Muscle layer of colon (tissue), 2 donors: ENCODE results near the gene GRID1.

ENCODE experiments used
- H3K27ac ChIP-seq: one replicate; pipeline ENCODE4 v1.7.0; 2013; ENCODE audit warnings: low read depth, mild to moderate bottlenecking, low read length, moderate library complexity
- H3K27me3 ChIP-seq, 2 donors: one replicate each; pipeline ENCODE4 v1.7.0; 2013; ENCODE audit warnings: low read length in 2 of 2, mild to moderate bottlenecking in 2 of 2; ENCODE audit not compliant: insufficient read depth in 2 of 2, control insufficient read depth in 1 of 2
- H3K36me3 ChIP-seq: one replicate; pipeline ENCODE4 v1.7.0; 2013; ENCODE audit warnings: mild to moderate bottlenecking, low read length; ENCODE audit not compliant: insufficient read depth
- H3K4me1 ChIP-seq: one replicate; pipeline ENCODE4 v1.7.0; 2013; ENCODE audit warnings: mild to moderate bottlenecking, low read length; ENCODE audit not compliant: insufficient read depth
- H3K4me3 ChIP-seq, 2 donors: one replicate each; pipeline ENCODE4 v1.7.0; 2013; ENCODE audit warnings: low read length in 2 of 2, low read depth in 1 of 2, mild to moderate bottlenecking in 1 of 2, moderate library complexity in 1 of 2
- H3K9ac ChIP-seq: one replicate; pipeline ENCODE4 v1.7.0; 2013; ENCODE audit warnings: low read length
- H3K9me3 ChIP-seq: one replicate; pipeline ENCODE4 v1.7.0; 2013; ENCODE audit warnings: mild to moderate bottlenecking, low read length
- donor health status: abdominal sarcoma.
- donor health status: Adenocarcinoma of cecum.

The GRID1 gene

DNA sequence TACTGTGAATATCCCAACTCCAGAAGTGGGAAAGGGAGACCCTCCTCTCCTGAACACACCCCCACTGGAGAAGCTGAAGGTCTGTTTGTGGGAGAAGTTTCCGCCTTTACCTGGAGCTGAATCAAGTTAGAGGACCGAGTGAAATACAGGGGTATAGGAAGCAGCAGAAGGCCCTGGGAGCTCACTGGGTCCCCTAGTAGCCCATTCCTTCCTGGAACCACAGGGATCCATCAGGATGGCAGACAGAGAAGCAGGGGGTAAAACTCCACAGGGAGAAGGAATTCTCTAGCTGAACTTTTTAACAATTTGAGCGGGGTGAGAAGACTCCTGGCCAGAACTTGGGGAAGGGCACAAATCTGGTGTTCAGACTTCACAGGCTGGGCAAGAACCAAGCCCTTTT, 275.8 kb downstream of the GRID1 start:
- Histone ChIP-seq H3K4me3 (no peak overlapping the region), H3K4me1 (no peaks in the 10 kb centered on the region), H3K9ac (no peak overlapping the region), H3K36me3 (no peaks in the 10 kb centered on the region), H3K27ac (no peak overlapping the region), H3K27me3 (no peaks in the 10 kb centered on the region), H3K9me3 (no peaks in the 10 kb centered on the region)

DNA sequence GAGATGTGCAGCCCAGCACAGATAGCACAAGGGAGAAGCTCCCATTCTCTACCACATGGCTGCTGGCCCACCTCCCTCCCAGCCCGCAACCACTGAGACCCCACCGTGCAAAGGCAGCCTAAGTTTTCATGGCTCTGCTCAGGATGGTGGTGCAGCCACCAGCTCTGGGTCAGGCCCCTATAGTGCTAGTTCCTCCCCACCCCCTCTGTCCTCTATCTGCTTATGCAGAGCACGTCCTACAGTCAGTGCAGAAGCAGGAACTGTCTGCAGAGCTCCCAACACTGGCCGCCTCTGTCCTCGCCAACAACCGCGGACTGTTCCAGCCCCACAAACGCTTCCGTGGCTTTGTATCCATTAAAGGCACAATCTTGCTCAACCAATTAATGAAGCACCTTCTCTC, 278.9 kb downstream of the GRID1 start:
- Histone ChIP-seq H3K27ac (no peak overlapping the region), H3K36me3 (no peaks in the 10 kb centered on the region), H3K9ac (no peak overlapping the region), H3K27me3 (no peaks in the 10 kb centered on the region), H3K4me3 (no peak overlapping the region), H3K9me3 (no peaks in the 10 kb centered on the region), H3K4me1 (no peaks in the 10 kb centered on the region)

DNA sequence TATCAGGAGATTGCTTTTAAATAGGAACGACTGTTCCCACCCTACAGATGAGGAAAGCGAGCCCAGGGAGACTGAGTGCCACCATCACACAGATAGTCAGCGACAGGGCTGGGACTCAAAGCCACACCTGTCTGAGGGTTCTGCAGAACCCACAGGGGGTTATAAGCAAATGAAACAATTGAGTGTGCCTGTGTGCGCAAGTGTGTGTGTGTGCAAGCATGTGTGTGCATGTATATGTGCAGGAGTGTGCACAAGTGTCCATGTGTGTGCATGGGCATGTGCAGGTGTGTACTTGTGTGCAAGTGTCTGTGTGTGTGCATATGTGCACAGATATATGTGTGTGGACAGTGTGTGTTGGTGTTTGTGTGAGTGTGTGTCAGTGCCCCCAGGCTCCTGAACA, 280.2 kb downstream of the GRID1 start:
- Histone ChIP-seq H3K4me3 (no peak overlapping the region), H3K36me3 (no peaks in the 10 kb centered on the region), H3K27ac (no peak overlapping the region), H3K9ac (no peak overlapping the region), H3K4me1 (no peaks in the 10 kb centered on the region), H3K27me3 (no peaks in the 10 kb centered on the region), H3K9me3 (no peaks in the 10 kb centered on the region)

DNA sequence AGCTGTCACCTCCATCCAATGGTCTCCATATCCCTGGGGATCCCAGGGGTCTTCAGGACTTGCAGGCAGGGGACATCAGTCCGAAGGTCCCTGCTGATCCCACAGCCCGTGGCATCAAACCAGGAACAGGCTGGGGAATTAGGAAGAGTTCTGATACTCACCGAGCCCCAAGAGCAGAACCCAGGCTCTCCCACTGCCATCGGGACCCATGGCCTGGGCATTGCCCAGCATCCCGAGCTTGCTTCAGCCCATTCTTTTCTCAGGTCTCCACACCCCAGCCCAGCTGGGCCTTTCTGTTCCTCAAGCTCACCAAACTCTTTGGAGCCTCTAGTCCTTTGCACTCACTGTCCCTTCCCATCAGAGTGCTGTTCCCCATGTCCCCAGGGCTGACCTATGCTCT, 280.9 kb downstream of the GRID1 start:
- no peaks in the 10 kb centered on the region for H3K9me3 ChIP-seq
- H3K27ac ChIP-seq: no peak overlapping the region
- H3K4me3 ChIP-seq: no peak overlapping the region
- H3K36me3 ChIP-seq: no peaks in the 10 kb centered on the region
- H3K4me1 ChIP-seq: no peaks in the 10 kb centered on the region
- H3K9ac ChIP-seq: no peak overlapping the region
- no peaks in the 10 kb centered on the region for H3K27me3 ChIP-seq

DNA sequence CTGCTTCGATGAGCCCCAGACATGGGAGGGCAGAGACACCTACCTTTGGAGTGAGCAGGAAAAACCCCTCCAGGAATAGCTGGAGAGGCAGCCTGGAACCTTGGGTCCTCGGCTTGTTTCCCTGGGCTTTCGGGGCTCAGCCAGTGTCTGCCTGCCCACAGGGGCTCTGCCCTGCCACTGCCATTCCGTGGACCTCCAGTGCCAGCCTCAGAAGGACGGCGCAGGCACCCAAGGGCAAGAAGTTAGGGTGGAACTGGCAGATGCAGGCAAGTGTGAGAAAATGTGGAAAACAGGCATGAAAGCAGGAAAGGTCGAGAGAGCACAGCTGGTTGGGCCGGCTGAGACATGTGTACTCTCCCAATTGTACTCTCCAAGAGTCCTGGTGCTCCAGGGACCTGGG, 281.5 kb downstream of the GRID1 start:
- Histone ChIP-seq H3K9ac (no peak overlapping the region), H3K4me1 (no peaks in the 10 kb centered on the region), H3K36me3 (no peaks in the 10 kb centered on the region), H3K4me3 (no peak overlapping the region), H3K27ac (no peak overlapping the region), H3K27me3 (no peaks in the 10 kb centered on the region), H3K9me3 (no peaks in the 10 kb centered on the region)

DNA sequence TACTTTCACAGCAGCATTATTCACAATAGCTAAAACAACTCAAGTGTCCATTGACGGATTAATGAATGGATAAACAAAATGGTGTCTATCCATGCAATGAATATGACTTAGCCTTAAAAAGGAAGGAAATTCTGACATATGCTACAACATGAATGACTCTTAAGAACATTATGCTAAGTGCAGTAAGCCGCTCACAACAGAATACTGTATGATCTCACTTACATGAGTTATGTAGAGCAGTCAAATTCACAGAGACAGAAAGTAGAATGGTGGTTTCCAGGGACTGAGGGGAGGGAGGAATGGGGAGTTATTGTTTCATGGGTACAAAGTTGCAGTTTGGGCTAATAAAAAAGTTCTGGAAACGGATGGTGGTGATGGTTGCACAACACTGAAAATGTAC, 282.0 kb downstream of the GRID1 start:
- Histone ChIP-seq H3K4me3 (no peak overlapping the region), H3K27ac (no peak overlapping the region), H3K27me3 (no peaks in the 10 kb centered on the region), H3K9ac (no peak overlapping the region), H3K4me1 (no peaks in the 10 kb centered on the region), H3K9me3 (no peaks in the 10 kb centered on the region), H3K36me3 (no peaks in the 10 kb centered on the region)

DNA sequence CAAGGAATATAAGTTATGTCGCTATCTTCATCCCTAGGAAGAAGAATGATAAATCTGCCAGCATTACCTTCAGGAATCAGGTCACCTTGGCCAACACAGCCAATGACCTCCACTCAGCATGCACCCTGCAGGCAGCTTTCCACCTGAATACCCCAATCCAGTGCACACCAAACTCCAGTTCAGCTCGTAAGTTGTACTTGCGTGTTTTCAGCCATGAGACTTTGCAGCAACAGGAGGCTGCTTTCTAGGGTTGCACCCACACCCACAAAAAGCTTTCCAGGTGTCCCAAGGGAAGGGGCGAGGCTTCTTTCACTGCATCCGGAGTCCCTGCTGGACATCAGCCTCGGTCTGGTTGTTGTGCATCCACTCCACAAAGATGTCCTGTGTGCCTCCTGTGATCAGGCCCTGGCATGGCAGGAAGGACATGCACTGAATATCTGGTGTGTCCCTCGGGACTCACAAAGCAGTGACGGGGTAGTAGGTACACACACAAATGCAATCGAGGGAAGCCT, 282.9 kb downstream of the GRID1 start:
- H3K4me3 ChIP-seq: no peak overlapping the region
- H3K27ac ChIP-seq: no peak overlapping the region
- no peak overlapping the region for H3K9ac ChIP-seq
- no peaks in the 10 kb centered on the region for H3K9me3 ChIP-seq
- no peaks in the 10 kb centered on the region for H3K27me3 ChIP-seq
- no peaks in the 10 kb centered on the region for H3K4me1 ChIP-seq
- no peaks in the 10 kb centered on the region for H3K36me3 ChIP-seq

DNA sequence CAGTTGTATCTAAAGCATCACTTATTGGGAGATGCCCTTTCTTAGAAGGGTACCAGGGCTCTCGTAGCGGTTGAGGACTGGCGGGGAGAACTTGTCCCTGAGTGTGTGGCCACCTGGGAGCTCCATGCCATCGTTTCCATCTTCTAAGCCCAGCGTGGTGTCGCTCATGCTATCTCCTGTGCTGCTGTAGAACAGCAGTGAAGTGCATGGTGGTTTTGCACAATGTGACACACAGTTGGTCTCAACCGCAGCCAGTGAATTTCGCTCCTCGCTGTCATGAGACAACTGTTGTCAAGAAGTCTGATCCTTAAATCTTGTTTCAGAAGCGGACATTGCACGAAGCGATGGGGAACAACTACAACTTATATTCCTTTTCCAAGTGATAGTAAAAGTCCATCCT, 283.4 kb downstream of the GRID1 start:
- H3K27me3 ChIP-seq: no peaks in the 10 kb centered on the region
- H3K9me3 ChIP-seq: no peaks in the 10 kb centered on the region
- no peak overlapping the region for H3K27ac ChIP-seq
- no peak overlapping the region for H3K9ac ChIP-seq
- no peaks in the 10 kb centered on the region for H3K4me1 ChIP-seq
- no peaks in the 10 kb centered on the region for H3K36me3 ChIP-seq
- H3K4me3 ChIP-seq: no peak overlapping the region

DNA sequence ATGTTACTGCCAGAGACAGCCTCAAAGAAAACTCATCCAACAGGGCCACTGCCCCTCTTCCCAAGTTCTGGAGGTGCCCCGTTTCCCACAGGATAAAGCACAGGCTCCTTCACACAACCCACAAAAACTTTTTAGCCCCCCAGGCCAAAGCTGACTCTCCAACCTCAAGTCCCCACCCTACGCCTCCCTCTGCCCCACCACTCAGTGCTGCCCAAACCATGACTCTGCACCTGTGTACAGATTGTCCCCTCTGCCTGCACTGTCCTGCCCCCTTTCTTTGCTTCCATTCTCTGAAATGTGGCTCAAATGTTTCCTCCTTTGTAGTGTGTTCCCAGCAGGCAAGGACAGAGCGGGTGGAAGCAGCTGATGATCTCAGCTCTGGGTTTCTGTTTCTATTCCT, 284.0 kb downstream of the GRID1 start:
- H3K27ac ChIP-seq: no peak overlapping the region
- no peaks in the 10 kb centered on the region for H3K9me3 ChIP-seq
- no peaks in the 10 kb centered on the region for H3K36me3 ChIP-seq
- H3K4me1 ChIP-seq: no peaks in the 10 kb centered on the region
- no peak overlapping the region for H3K9ac ChIP-seq
- H3K27me3 ChIP-seq: no peaks in the 10 kb centered on the region
- H3K4me3 ChIP-seq: no peak overlapping the region

DNA sequence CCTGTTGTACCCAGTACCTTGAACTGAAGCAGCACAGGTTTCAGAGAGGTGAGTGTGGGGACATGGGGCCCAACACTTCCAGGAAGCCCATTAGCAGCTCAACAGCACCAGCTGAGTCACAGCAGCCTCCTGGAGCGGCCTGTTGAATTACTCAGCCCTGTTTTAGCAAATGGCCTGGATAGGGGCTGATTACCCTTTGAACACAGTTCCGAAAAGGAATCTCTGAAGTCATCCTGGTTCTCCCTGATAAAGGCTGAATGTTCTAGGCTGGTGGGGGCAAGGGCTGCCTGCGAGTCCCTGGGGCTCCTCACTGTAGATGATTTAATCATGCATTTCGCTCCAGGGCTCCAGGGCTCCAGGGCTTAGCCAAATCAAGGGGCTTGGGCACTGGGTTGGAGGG, 287.5 kb downstream of the GRID1 start:
- Histone ChIP-seq H3K27me3 (no peaks in the 10 kb centered on the region), H3K9ac (no peak overlapping the region), H3K9me3 (no peaks in the 10 kb centered on the region), H3K36me3 (no peaks in the 10 kb centered on the region), H3K4me3 (no peak overlapping the region), H3K27ac (no peak overlapping the region), H3K4me1 (no peaks in the 10 kb centered on the region)

DNA sequence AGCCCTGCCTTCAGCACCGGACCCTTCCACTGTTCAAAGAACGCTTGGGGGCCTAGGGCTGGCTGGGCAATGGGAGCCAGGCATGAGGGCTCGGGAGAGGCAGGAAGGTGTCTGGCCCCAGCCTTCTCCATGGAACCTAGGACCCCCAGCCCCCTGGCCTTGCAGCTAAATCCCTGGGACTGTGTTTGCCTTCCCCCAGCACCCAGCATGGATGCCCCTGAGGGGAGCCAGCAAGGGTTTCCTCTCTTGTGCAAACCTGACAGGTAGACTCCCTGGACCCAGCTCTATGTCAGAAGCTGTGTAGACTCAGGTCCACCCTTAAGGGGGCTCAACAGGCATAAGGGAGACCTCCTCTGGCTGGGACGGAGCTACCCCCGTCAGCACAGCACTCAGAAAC, 288.0 kb downstream of the GRID1 start:
- no peaks in the 10 kb centered on the region for H3K4me1 ChIP-seq
- no peak overlapping the region for H3K9ac ChIP-seq
- no peaks in the 10 kb centered on the region for H3K9me3 ChIP-seq
- H3K4me3 ChIP-seq: no peak overlapping the region
- no peaks in the 10 kb centered on the region for H3K36me3 ChIP-seq
- no peak overlapping the region for H3K27ac ChIP-seq
- H3K27me3 ChIP-seq: no peaks in the 10 kb centered on the region

DNA sequence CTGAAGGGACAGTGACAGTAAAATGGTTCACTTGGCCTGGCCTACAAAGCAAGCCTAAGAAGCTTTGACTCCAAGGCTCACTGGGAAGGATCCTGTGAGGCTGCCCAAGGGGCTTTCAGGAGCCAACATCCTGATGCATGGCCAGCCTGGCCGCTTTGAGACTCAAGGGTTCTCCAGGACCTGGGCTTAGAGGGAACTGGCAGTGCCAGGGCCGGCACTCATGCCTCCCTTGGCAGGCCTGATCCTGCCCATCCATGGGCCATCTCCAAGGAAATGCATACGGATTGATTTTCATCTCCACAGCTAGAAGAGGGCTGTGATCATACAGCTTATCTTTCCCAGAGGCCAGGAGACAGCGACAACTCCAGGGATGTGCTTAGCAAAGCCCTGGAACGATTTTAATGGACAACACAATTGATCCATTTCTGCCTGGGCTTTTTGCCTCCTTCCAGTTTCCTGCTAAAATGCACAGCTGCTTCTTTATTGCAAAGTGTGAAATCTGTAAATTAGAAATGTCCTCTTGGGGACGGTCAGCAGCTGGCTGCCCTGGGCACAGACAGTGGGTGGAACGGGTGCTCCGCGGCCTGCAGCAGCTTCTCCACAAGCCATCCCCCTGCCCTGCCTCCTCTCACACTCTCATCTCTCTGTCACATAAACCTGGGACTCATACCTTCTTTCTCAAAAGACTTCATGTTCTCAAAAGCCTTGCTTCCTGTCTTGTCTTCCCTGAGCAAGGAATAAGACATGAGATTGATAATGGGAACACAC, 288.5 kb downstream of the GRID1 start:
- Histone ChIP-seq H3K9ac (no peak overlapping the region), H3K4me3 (no peak overlapping the region), H3K4me1 (no peaks in the 10 kb centered on the region), H3K27me3 (no peaks in the 10 kb centered on the region), H3K27ac (no peak overlapping the region), H3K9me3 (no peaks in the 10 kb centered on the region), H3K36me3 (no peaks in the 10 kb centered on the region)
